GM18873 (cell line): ENCODE measurements around the gene SKI.

Experiments used
- ATAC-seq: cut with Tn5 transposase; IDR thresholded peaks from one replicate; pipeline ENCODE4 v1.9.1; 2021; ENCODE audit warnings: mild to moderate bottlenecking, moderate library complexity, moderate number of reproducible peaks; ENCODE audit not compliant: unreplicated experiment, low FRiP score

Gene SKI

DNA sequence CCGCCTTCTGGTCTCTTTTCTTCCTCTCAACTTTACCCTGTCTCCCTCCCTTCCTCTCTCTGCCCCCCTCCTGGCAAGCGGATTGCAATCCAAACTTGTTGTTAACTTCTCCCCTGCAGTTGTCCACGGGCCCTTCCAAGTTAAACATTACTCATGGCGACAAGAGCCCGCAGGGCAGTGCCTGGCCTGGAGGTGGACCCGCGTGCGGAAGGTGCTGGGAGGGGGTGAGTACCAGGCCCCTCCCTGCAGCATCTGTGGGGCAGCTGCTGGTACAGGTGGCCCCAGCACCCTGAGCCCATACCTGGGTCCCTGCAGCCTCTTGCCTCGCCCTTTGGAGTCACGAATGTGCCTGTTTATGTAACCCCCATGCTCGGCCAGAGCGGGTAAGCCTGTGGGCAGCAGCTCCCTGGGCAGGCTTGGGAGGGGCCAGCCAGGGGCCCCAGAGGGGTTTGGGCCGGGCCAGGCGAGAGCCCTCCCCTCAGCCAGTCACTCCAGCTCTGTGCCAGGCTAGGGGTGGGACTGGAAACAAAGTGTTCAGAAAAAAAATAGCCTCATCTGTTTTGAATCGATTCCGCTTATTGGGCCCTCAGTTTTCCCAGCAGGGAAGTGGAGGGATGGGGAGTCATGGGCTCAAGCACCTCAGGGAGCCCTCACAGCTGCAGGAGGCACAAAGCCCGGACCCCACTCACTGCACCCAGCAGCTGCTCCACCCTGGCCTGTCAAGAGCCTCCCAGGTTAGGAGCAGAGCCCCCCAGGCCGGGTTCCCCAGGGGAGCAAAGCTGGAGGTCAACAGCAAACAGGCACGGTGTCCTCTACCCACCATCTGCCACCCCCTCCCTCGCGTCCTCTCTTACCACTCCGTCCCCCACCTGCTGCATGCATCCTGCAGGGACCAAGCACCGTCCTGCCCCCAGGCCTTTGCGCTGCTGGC is 19.5 kb upstream of the SKI start:
- ATAC-seq = no peak

DNA sequence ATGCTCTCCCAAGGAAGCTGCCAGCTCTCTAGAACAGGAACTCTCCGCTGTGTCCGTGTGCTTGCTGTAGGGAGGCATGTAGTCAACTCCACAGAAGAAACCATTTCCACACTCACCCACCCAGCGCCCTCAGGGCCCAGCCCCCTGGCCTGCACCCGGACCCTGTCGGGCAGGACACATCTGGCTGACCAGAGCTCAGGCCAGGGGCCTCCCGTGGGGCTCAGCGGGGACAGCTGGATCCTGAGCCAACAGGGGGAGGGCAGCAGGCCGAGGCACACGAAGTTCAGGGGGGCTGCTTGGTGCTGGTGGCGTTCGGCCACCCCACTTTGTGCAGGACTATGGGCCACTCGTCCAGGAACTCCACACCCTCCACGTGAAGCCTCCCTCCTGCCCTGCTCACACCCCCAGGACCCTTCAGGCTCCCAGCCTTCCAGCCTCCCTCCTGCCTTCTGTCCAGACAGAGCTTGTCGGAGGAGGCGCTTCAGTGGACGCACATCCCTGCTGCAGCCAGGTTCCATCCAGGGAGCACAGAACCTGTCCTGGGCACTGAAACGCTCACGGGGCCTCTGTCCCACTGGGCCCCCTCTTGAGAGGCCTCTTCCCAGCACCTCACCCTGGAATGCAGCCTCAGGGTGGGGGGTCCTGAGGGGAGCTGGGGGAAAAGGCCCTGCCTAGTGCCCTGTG is 18.6 kb upstream of the SKI start:
- no peak for ATAC-seq

DNA sequence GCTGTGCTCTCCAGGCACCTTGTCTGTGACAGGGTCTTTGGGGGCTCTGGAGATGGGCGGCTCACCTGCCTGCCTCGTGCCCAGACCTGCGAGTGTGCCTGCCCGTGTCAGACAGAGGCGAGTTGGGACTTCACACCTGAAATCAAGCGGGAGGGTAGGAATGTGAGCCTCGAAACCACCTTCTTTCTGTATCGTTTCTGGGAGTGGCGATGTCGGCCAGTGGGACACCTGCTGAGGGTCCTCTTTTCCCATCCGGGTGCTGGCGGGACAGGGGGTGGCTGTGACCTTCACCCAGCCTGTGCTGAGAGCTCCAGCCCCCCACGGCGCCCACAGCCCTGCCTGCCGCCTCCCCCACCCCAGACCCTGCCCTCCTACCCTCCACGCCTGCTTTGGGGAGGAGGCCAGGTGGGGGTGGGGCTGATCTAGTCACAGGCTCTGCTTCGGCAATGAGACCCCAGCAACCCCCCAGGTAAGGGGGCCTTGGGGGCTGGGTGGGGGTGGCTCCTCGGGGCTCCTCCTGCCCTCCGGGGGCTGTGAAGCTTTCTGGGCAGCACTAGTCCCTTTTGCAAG is 17.9 kb upstream of the SKI start:
- ATAC-seq = no peak

DNA sequence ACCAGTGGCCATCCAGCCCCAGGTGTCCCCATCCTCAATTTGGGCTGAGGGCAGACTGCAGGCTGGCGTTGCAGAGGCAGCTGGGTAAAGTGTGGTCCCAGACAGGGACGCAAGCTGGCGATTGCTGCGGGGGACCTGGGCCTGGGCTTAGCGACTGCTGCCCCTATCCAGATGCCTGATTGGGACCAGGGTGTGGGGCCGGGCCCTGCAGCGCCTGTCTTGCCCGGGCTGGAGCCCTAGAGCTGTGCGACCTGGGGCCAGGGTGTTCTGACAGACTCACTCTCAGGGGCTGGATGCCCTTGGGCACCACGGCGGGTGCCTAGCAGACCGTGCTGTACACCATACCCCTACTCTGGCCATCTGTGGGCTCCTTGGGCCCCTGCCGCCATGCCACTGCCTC is 17.3 kb upstream of the SKI start:
- ATAC-seq = no peak

DNA sequence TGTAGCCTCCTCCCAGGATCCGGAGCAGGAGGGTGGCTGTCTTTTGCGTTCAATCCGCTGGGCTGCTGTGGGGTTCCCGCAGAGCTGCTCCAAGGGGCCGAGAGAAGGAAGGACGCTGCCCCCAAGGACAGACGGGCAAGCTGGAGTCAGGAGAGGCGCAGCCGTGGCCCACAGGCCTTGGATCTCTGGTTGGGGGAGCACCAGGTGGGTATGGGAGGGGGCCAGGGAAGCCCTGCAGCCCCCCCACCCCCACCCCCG is 15.9 kb upstream of the SKI start:
- ATAC-seq = no peak

DNA sequence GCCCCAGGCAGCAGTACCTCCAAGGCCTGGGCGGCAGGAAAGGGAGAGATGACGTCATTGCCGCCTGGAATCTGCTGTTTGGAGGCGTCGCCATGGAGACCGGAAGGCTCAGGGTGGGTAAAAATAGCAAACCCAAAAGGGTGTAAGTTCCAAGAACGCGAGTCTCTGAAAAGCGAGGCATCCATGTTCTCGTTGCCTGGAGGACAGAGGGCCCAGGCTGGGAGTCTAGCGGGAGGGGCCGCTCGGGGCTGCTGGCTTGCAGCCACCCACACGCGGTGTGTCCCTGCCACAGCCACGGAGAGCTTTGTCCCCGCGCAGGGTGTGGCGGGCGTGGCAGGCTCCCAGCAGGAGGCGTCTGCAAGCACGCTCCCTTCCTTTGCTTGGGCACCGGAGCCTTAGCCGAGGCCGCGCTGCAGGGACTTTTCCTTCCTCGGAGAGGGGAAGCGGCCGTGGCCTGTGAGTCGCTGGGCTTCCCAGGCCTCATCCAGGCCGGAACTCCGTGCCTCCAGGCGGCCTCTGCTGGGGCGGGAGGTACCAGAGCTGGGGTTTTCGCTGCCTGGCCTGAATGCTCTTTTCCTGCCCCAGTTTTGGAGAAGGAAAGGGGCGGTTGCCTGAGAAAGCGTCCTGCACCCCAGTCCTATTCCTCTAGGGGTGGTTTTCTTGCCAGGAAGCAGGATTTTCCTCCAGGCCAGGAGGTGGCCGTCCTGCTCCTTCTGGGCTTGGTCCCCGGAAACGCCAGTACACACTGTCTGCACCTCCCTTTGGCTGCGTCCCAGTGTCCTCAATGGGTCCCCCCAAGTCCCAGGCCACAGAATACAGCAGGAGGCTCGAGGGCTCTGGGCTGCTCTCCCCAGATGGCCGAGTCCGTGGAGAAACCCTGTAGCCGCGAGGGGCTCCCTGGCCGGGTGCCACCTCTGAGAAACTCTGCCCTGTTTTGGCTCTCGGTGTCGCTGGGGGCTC is 15.3 kb upstream of the SKI start:
- no peak for ATAC-seq

DNA sequence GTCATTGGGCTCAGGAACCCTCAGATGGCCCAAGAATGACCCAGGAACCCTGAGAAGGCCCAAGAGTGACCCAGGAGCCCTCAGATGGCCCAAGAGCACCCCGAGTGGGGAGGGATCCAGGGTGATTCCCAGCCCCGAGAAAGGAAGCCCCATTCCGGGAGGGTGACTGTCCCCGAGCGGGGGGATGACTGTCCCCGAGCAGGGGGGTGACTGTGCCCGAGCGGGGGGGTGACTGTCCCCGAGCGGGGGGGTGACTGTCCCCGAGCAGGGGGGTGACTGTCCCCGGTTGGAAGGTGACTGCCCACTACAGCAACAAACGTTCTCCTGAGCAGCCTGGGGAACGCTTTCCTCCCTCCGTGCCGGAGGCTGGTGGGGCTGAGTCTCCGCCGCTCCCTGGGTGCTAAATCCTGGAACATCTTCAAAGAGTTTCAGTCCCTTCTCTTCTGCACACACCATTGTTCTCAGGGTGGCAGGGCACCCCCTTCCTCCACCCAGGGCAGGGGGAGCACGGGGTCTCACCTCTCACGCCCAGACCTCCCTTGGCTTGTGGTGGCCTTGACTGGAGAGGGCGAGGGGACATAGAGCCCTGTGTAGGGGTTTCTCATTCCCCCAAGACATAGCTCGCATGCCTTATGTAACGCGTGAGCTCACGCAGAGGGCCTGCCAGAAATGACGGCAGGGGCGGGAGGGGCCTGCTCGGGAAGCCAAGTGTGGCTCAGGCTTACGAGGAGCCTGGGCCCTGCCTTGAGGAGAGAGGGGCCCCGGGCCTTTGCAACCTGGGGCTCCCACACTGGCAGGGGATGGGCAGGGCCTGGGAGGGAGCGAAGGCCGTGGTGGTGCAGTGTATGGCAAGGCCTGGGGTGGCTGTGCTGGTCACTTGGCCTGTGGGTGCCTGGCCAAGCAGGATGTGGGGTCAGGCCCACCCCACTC is 14.3 kb upstream of the SKI start:
- no peak for ATAC-seq

DNA sequence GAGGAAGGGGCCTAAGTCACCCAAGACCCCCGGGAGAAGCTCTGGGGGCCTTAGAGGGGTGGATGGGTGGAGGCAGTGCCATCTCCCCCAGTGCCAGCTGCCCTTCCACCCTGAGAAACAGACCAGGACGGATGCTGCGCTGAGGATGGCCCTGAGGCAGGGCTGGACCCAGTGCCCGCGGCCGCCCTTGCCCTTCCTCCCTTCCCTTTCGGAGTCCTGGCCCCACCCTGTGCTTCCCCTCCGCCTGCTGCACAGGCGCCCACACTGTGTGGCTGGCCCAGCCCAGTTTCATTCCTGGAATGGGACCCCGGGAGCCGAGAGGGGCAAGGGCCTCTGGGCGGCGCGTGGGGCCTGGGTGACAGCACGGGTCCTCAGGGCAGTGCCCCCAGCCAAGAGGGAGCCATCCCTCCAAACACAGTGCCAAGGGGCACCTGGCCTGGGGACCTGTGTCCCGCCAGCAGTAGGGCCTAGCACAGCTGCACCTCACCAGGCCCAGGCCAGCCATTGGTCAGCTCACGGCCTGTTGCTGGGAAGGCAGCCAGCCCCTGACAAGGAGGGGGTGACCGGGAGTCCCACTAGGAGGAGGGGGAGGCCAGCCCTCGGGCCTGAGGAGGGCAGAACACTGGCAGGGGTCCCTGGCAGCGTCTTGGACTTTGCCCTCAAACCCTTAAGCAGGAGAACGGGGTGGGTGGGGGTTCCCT is 13.4 kb upstream of the SKI start:
- ATAC-seq = no peak

DNA sequence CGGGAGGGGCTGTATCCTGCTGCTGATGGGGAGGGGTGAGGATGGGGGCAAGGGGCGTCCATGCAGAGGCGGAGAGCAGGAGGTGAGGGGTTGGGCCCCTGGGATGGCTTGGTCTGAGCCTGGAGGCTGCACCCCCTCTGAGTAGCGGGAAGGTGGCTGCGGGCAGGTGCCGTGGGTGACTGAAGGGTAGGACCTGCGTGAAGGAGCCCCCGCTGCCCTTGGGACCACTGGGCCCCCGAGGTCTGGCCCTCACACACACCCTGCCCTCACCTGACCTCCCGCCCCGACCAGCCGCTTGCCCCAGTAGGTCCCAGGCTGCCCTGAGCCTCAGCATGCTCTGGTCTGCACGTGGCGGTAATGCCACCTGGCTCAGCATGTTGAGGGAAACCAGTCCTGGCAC is 12.8 kb upstream of the SKI start:
- ATAC-seq = no peak

DNA sequence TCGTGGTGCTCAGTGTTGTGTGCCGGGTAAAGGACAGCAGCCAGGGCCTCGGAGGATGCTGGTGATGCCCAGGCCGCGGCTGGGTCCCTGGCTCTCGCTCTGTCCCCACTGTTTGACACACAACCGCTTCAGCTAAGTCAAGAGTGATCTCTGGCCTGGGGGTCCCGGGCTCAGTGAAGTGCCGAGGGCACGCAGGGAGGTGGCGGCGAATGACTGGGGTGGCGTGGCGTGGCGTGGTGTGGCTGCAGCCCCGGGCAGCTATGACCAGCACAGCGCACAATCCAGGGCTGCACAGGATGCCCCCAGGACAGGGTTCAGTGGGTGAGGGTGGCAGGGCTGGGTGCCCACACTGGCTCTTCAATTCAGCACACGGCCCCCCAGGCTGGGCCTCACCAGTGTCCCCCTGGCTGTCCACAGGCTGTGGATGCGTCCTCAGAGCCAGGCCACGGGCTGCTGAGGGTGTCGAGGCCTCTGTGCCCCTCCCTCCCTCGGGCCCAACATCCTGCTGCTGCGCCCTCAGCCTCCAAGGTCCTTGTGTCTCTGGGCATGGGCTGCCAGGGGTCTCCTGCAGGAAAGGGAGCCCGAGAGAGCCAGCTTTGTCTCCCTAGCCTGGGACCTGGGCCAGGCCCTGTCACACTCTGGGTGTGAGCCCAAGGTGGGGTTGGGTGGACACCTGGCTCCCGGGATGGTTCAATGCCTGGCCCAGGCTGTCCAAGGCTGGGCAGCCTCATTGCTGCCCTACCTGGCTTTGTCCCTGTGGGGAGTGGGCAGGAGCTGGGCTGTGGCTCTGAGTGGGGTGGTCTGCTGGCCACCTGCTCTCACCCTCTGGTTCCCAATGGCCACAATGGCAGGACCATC is 12.0 kb upstream of the SKI start:
- no peak for ATAC-seq

DNA sequence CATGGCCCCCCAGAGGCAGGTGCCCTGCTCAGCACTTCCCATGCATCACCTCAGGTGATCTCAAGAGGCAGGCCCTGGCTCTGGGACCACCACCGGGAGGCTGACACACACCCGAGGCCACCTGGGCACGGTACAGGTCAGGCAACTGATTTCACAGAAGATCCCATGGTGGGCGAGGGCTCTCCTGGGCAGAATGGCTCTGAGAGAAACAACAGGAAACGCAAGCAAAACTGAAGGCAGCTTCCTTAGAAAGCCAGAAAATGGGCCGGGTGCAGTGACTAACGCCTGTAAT is 11.4 kb upstream of the SKI start:
- no peak for ATAC-seq

DNA sequence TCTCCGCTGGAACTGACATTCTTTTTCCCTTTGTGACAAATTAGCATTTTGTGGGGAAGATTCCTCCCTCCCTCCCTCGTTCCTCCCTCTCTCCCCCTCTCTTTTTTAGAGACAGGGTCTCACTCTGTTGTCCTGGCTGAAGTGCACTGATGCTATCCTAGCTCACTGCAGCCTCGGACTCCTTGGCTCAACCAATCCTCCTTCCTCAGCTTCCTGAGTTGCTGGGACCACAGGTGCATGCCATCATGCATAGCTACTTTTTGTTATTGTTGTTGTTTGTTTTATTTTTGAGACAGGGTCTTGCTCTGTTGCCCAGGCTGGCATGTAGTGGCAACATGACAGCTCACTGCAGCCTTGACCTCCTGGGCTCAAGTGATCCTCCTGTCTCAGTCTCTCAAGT is 6.8 kb upstream of the SKI start:
- ATAC-seq = no peak

DNA sequence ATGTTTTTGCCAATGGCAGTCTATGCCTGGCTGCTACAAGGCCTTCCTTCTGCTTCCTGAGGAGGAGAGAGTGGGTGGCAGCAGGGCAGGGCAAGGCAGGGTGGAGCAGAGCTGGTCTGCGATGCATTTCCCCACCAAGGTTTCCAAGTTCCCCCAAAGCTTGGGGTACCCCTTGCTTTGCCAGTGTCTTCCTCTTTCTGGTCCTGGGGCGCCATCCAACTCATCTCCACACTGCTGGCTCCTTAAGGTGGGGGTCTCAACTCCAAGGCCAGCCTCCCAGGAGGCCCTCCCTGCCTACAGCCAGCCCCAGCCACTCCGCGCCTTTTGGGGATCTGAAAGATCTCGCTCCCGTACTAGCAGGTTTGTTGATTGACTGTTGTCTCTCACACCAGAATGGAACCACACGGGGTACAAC is 3.9 kb upstream of the SKI start:
- no peak for ATAC-seq

DNA sequence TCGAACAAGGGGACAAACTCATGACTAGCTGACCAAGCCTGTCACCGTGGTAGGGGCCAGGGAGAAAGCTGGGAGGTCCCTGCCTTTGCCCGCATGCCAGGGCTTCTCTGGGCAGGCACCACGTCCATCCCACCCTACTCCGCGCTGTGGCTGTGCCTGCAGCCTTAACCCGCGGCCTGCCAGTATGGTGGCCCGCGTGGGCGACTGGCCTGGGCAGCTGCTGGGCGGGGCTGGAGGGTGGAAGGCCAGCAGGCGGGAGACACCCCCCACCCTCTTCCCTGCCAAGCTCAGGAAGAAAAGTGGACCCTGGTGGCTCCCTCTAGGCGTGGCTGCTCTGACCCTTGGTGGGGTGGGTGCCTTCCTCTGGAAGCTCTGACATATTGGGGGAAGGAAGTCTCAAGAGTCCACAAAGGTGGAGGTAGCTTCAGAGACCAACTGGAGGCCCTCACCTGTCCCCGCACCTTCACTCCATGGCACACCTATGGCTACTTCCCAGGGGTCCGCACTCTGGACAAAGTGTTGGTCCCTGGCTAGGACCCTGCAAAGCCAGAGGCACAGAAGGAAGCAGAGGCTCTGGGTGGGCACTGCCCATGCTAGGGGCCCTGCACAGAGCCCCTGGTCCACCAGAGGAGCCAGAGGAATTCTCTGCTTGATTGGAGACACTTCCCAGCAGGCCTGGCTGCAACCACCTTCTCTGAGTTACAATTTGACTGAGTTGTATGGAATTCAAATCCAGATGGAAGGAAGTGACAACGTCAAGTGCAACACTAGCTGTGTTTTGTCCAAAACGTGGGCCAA is 3.3 kb upstream of the SKI start:
- no peak for ATAC-seq

DNA sequence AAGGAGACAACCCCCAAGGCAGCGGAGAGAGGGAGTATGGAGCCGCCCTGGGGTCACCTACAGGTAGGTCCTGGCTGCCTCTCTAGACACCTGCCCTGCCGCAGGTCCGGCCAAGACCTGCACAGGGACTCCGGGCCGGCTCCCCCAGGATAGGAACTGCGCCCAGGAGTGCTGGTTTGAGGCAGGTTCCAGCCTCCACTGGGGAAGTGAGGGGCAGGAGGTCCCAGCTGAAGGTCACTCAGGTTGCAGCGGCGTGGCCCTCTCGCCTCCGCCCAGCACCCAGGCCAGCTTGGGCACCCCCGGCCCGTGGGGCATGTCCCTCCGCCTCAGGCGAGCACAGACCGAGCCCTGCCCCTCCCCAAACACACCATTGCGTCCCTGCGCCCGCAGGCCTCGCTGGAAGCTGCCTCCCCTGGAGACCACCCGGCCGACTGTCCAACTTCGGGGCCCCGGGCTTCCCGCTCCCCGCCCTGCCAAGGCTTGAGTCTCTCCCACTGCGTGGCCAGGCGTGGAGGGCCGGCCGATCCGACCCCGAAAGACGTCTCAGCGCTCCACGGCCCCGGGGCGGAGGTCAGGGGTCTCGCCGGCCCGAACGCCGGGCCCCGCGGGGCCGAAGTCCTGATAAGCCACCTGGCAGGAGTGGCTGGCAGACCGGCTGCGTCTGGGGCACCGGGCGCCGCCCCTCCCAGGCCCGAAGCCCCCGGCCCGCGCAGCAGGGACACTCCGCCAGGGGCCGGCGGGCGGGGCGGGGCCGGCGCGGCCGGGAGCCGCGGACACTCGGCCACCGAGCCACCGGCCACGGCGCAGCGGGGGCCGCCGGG is 1.4 kb upstream of the SKI start:
- no peak for ATAC-seq

DNA sequence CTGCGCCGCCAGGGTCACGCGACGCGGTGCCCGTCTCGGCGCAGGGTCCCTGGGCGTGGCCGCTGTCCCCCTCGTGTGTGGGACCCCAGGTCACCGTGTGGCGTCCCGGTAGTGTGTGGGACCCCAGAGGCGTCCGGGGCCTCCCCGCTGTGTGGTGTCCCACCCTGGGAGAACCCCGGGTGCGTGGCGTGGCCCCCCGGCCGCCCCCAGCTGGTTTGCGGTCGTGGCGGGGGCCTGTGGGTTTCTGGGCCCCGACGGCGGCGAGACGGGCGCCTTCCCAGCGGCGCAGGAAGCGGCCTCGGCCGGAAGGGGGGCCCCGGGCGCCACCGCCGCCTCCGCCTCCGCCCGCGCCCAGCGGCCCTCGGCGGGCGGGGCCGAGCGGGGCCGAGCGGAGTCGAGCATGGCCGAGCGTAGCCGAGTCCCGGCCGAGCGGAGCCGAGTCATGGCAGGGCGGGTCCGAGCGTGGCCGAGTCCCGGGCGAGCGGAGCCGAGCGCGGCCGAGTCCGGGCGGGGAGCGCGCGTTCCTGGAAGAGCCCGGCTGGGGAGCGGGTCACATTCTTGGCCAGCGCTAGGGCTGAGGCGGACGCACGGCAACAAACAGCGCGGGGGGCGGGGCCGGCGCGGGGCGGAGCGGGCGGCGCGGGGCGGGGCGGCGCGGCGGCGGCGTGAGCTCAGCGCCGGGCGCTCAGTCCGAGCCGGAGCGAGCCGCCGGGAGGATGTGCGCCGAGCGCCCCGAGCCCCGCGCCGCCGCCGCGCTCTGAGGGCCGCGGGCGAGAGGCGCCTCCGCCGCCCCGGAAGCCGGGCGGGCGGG is 568 bp upstream of the SKI start:
- ATAC-seq = peak; percentile 84
